GM12892 (cell line): Measurements from ENCODE around the gene RBX1.

ENCODE experiments used
- DNase-seq: peaks from one replicate; pipeline ENCODE4 v3.0.0; 2011; ENCODE audit not compliant: insufficient read length
- FAIRE-seq: peaks from 2 replicates; lab custom pipeline; 2011; peaks lifted over from hg19 to GRCh38; lab: Jason Lieb, UNC
- POLR2A ChIP-seq: IDR thresholded peaks from 2 replicates; pipeline ENCODE4 v1.6.1; 2011; ENCODE audit warnings: low read depth, low read length, control low read depth
- POLR2AphosphoS5 ChIP-seq: IDR thresholded peaks from 2 replicates; pipeline ENCODE4 v1.6.1; 2011; ENCODE audit warnings: low read depth, low read length, control low read depth
- TAF1 ChIP-seq: IDR thresholded peaks from 2 replicates; pipeline ENCODE4 v1.6.1; 2011; ENCODE audit warnings: low read depth, mild to moderate bottlenecking, control low read depth, low read length, borderline replicate concordance

RBX1 gene

DNA sequence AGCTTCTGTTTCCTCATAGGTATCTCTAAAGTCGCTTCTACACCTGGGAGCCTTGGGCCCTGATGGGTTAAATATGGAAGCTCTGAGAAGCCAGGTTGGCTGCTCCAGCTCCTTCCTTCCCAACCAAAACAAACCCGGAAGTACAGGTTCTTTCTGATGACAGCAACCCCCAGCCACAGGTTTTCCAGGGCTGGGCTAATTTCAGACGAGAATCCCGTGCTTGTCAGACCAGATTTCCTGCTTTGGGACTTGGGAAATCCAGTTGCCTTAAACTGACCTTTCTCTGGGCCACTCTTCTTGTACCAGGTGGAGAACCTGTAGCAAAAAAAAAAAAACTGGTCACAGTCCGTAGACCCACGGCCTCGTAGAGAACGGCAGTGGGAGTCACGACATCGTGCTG, 51.9 kb downstream of the RBX1 start:
- FAIRE-seq (no peak), DNase-seq (no peak)
- TF ChIP-seq TAF1 = no peak
- no peak for TF ChIP-seq POLR2AphosphoS5
- TF ChIP-seq POLR2A = no peak

DNA sequence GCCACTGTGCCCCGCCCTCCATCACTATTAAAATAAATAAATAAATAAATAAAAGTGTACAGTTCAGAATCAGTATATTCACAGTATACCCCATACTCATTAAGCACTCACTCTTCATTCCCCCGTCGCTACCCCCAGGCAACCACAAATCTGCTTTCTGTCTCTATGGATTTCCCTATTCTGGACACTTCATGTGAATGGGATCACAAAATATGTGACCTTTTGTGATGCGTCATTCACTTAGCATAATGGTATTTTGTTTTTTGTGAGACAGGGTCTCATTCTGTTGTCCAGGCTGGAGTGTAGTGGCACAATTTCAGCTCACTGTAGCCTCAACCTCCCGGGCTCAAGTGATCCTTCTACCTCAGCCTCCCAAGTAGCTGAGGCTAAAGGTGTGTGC, 52.8 kb downstream of the RBX1 start:
- FAIRE-seq = no peak
- no peak for TF ChIP-seq POLR2AphosphoS5
- no peak for TF ChIP-seq TAF1
- no peak for TF ChIP-seq POLR2A

DNA sequence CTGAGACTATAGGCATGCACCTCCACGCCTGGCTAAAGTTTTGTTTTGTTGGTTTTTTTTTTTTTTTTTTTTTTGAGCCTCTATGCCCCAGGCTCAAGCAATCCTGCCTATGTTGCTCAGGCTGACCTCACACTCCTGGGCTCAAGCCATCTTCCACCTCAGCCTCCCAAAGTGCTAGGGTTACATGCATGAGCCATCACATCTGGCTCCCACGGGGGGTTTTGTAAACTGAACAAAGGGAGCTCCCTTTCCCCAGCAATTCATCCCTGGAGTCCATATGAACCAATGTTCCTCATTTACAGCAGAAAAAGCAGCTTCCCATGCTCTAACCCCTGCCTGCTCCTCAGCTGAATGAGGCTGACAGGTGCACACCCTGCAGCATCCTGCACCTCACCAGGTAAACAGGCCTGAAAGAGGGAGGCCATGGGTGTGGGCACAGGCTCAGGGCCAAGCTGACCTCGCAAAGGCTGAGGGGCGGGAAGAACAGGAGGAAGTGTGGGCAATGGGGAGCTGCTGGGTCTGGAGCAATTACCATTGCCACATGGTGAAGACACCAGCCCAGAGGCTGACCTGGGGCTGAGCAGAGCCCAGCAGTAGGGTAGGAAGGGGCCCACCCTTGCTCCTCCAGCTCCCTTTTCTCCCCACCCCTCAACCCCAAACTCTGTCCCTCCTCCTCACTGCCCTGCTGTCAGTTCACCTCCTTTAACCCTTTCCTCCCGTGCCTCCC, 58.2 kb downstream of the RBX1 start:
- DNase-seq = no peak
- TF ChIP-seq POLR2A (no peak), POLR2AphosphoS5 (no peak), TAF1 (no peak)
- FAIRE-seq = no peak

More for the DNA sequence above, 52.8 kb downstream of the RBX1 start:
- no peak for DNase-seq

DNA sequence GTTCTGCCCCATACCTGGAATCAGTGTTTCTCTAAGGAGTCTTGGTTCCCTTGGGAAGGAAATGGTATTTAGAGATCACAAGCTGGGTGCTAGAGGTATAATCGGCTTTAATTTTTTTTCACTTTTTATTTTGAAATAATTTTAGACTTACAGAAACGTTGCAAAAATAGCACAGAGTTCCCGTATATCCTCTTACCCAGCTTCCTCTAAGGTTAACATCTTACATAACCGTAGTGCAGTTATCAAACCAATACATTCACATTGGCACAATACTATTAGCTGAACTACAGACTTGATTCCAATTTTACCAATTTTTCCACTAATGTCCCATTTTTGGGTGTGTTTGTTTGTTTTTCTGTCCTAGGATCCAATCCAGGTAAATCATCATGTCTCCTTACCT, 63.8 kb downstream of the RBX1 start:
- DNase-seq = no peak
- TF ChIP-seq TAF1 (no peak), POLR2AphosphoS5 (no peak), POLR2A (no peak)
- no peak for FAIRE-seq

DNA sequence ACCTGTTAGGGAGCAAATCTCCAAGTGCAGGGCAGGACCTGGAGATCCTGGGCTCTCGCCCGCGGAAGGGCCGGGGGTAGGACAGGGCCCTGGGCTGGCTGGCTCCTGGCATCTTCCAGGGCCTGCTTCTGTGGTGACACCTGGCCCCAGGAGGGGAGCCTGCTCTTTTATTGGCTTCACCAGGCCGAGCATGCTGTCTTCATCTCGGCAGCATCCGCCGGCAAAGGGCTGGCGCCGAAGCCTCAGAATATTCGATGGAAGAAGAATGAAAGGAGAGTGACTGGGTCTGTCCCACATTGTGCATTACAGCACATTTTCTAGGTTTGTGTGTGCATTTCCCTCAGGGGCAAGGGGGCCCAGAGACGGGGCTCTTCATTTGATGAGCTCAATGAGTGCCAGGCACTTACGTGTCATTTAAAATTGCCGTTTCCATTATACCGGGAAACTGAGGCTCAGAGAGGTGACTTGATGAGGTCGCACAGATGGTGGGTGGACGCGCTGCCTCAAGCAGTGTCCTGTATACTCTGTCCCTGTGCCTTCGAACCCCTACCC, 70.0 kb downstream of the RBX1 start:
- no peak for DNase-seq
- no peak for FAIRE-seq
- TF ChIP-seq TAF1 (no peak), POLR2A (no peak), POLR2AphosphoS5 (no peak)

DNA sequence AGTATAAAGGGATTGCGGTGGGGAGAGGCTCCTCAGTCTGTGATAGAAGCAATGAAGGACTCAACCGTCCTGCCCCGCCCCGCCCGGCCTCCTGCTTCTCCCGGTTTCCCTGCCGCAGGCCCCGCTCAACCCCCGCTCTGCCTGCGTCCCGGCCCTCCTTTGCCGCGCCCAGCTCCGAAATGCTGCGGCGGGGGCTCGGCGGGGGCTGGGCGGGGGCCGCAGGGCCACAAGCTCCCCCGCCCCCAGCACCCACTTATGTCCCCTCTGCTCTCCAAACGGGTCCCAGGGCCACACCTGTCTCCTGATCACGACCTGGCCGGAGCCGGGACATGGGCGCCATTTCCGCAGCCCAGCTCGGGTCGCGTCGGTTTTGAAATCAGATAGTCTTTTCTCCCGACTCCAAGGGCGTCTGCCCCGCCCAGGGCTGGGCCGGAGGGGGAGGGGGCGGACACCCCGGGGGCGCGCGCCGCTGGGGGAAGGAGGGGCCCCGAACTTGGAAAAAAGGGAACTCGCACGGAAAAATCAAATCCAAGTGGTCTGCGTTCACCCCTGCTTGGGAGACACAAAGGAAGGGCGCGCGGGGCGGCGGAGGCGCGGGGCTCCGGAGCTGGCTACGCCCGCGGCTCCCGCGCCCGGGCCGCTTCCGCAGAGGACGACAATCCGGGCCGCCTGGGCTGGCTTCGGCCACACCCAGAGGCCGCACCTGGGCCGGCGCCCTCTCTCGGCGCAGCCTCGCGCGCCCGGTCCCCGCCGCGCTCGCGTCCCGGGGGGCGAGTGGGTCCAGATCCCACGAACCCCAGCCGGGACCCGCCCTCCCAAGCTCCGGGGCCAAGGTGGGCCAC, 70.7 kb downstream of the RBX1 start:
- no peak for FAIRE-seq
- DNase-seq = peak; percentile 55
- no peak for TF ChIP-seq TAF1
- peak; percentile 42; the same call in 1 of the 2 replicates for TF ChIP-seq POLR2A
- no peak for TF ChIP-seq POLR2AphosphoS5

DNA sequence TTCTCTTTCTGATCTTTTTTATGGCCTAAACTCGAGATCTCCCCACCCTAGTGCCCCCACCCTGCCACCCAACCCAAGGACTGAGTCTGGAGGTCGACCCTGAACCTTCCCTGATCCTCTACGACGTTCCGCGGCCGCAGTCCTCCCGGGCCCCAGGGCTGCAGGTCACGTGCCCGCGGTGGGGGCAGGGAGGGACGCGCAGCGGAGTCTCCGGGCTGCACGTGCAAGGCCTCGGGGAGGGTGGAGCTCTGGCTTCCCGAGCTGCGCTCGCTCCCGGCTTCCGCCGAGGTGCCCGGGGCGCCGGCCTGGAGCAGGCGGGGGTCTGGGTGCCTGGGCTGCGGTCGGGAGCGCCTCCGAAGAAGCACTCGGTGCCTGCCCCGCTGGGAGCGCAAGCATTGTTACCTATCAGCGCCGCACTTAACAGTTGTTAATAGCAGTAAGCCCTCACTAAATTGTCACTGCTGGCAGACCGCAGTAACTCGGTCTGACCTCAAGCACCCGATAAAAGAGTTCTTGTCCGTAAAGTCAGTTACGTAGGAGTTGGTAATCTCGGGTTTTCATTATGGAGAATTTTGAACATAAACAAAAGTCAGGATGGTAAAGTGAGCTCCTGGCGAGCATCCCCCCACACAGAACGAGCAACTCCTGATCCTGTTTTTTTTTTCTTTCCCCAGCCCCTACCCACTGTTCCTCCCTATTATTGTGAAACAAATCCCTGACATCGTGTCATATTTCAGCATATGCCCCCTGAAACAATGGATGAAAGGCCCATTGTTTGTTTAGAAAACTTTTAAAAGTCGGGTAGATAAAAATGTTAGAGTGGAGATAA, 71.5 kb downstream of the RBX1 start:
- 0 out of 2 replicates have a peak, but pooled peaks have one; percentile 10 for TF ChIP-seq POLR2A
- TF ChIP-seq TAF1 = no peak
- TF ChIP-seq POLR2AphosphoS5 = no peak
- peak; percentile 83 for FAIRE-seq
- peak; percentile 57 for DNase-seq
